Activated CD4-positive, alpha-beta memory T cell treated with anti-CD3 and anti-CD28 coated beads for 36 hours (primary cell): ENCODE results near the gene PPP6C. TPM values are rescaled to one million over a fixed set of nuclear protein-coding genes. Genes with fewer than 3 reads are reported as not detected.
"Not testable (repeated sequence)": the region's sequence is repeated elsewhere in the genome, so short reads cannot be mapped to it uniquely, and the experiment has no call there.

Experiments used
- CTCF ChIA-PET: fragments of 350-600 bp; sonication (Branson Sonifier 250); formaldehyde crosslinking; loops from one replicate; lab custom pipeline; 2021; ENCODE audit warnings: antibody characterized with exemption, inconsistent platforms; lab: Charles Lee
- POLR2A ChIA-PET: fragments of 350-600 bp; sonication (Branson Sonifier 250); formaldehyde crosslinking; loops from one replicate; lab custom pipeline; 2021; ENCODE audit warnings: antibody characterized with exemption; lab: Charles Lee
- DNase-seq: peaks from one replicate; pipeline ENCODE4 v3.0.0-alpha.2; 2020
- H3K27ac Mint-ChIP-seq: one replicate; pipeline ENCODE4 v1.8.0; 2021; ENCODE audit warnings: mixed read lengths
- H3K27me3 Mint-ChIP-seq: one replicate; pipeline ENCODE4 v1.8.0; 2021; ENCODE audit warnings: mixed read lengths
- H3K36me3 Mint-ChIP-seq: one replicate; pipeline ENCODE4 v1.8.0; 2021; ENCODE audit warnings: mixed read lengths
- H3K4me1 Mint-ChIP-seq: one replicate; pipeline ENCODE4 v1.8.0; 2021; ENCODE audit warnings: low read depth, mixed read lengths
- H3K4me3 Mint-ChIP-seq: one replicate; pipeline ENCODE4 v1.8.0; 2021; ENCODE audit warnings: mild to moderate bottlenecking, mixed read lengths
- H3K9me3 Mint-ChIP-seq: one replicate; pipeline ENCODE4 v1.8.0; 2021; ENCODE audit warnings: mixed read lengths
- intact Hi-C: fragments of 100-400 bp; cut with micrococcal nuclease; formaldehyde crosslinking; loops from one replicate; pipeline ENCODE4 v1.15.1; 2023
- total RNA-seq, 2 experiments: library from RNA; stranded (reverse); gene quantifications; one replicate each; pipeline ENCODE4 v1.2.3, GENCODE V29; 2021

Gene PPP6C
- total RNA-seq, 2 experiments from 2014 or later = 46.7 to 47.4 TPM

- H3K4me1 Mint-ChIP-seq, intact Hi-C loops, H3K27me3 Mint-ChIP-seq, DNase-seq, POLR2A ChIA-PET, H3K27ac Mint-ChIP-seq, H3K4me3 Mint-ChIP-seq, CTCF ChIA-PET: not testable (repeated sequence)
- H3K36me3 Mint-ChIP-seq = peaks cover 13% of the 10 kb centered on the region
- peaks cover 13% of the 10 kb centered on the region for H3K9me3 Mint-ChIP-seq
These were observed 81.1 kb downstream of the PPP6C start for GRCh38 chr9:125108541-125108940.

- Mint-ChIP-seq H3K9me3 (no peaks in the 10 kb centered on the region), H3K27ac (no peak overlapping the region), H3K36me3 (no peaks in the 10 kb centered on the region), H3K27me3 (no peaks in the 10 kb centered on the region), H3K4me3 (no peak overlapping the region), H3K4me1 (peaks cover 3% of the 10 kb centered on the region)
- DNase-seq = no peak
- ChIA-PET CTCF (no interaction called here), POLR2A (no interaction called here)
- intact Hi-C loops = no loop called here
These were observed 83.2 kb downstream of the PPP6C start for GRCh38 chr9:125106285-125106893.

- intact Hi-C loops = no loop called here
- CTCF ChIA-PET = no interaction called here
- Mint-ChIP-seq H3K27ac (no peak overlapping the region), H3K4me1 (peaks cover 3% of the 10 kb centered on the region), H3K36me3 (no peaks in the 10 kb centered on the region), H3K9me3 (no peaks in the 10 kb centered on the region), H3K4me3 (no peak overlapping the region), H3K27me3 (no peaks in the 10 kb centered on the region)
- DNase-seq = no peak
- POLR2A ChIA-PET = no interaction called here
These were observed 85.7 kb downstream of the PPP6C start for GRCh38 chr9:125103770-125104460.

- H3K27ac Mint-ChIP-seq = no peak overlapping the region
- H3K36me3 Mint-ChIP-seq = no peaks in the 10 kb centered on the region
- no peaks in the 10 kb centered on the region for H3K9me3 Mint-ChIP-seq
- POLR2A ChIA-PET = no interaction called here
- intact Hi-C loops = no loop called here
- H3K4me1 Mint-ChIP-seq = peaks cover 3% of the 10 kb centered on the region
- no peak overlapping the region for H3K4me3 Mint-ChIP-seq
- CTCF ChIA-PET = interaction anchor here (0.6 kb wide), 1 partner anchor 423 kb away, joined by 3 read pairs; no protein-coding TSS in a partner anchor
- DNase-seq = no peak
- no peaks in the 10 kb centered on the region for H3K27me3 Mint-ChIP-seq
These were observed 86.6 kb downstream of the PPP6C start for GRCh38 chr9:125103021-125103420.

- ChIA-PET CTCF (interaction anchor here (0.8 kb wide), 1 partner anchor 25 kb away, joined by 5 read pairs; no protein-coding TSS in a partner anchor), POLR2A (no interaction called here)
- intact Hi-C loops = no loop called here
- Mint-ChIP-seq H3K27ac (no peak overlapping the region), H3K36me3 (peaks cover 4% of the 10 kb centered on the region), H3K9me3 (peaks cover 7% of the 10 kb centered on the region), H3K27me3 (no peaks in the 10 kb centered on the region), H3K4me3 (no peak overlapping the region), H3K4me1 (peaks cover 3% of the 10 kb centered on the region)
- no peak for DNase-seq
These were observed 88.8 kb downstream of the PPP6C start for GRCh38 chr9:125100822-125101221.

GRCh38 chr9:125099816-125100215, 89.8 kb downstream of the PPP6C start:
- POLR2A ChIA-PET = no interaction called here
- no peak overlapping the region for H3K4me3 Mint-ChIP-seq
- peaks cover 3% of the 10 kb centered on the region for H3K4me1 Mint-ChIP-seq
- H3K9me3 Mint-ChIP-seq = peaks cover 9% of the 10 kb centered on the region
- H3K36me3 Mint-ChIP-seq = peaks cover 5% of the 10 kb centered on the region
- CTCF ChIA-PET = no interaction called here
- H3K27ac Mint-ChIP-seq = no peak overlapping the region
- intact Hi-C loops = no loop called here
- DNase-seq = no peak
- no peaks in the 10 kb centered on the region for H3K27me3 Mint-ChIP-seq

Other genes with a start within 250 kb of the PPP6C start
- gene GOLGA1, start 248.7 kb downstream of the PPP6C start, total RNA-seq = 10 to 100 TPM; 14.1 to 15.3 TPM
- 10 to 100 TPM in 1 of 2 experiments, 1 to 10 TPM in 1; 9.0 to 10.8 TPM for gene SCAI, start 46.3 kb downstream of the PPP6C start, total RNA-seq
- 10 to 100 TPM; 20.7 to 21.9 TPM for gene RABEPK, start 10.7 kb upstream of the PPP6C start, total RNA-seq
- 100 to 1,000 TPM; 169 to 170 TPM for gene HSPA5, start 51.5 kb upstream of the PPP6C start, total RNA-seq
- gene GAPVD1, start 72.0 kb upstream of the PPP6C start, total RNA-seq = 10 to 100 TPM; 42.2 to 46.8 TPM